Tibial nerve (tissue), 4 donors: Measurements from ENCODE around the gene IL17RD. TPM values are rescaled to one million over a fixed set of nuclear protein-coding genes. Genes with fewer than 3 reads are reported as not detected.

ENCODE experiments used
- DNase-seq, 2 donors: peaks; one replicate each; pipeline ENCODE4 v3.0.0-alpha.2; 2019; ENCODE audit warnings: low spot score in 2 of 2
- H3K27ac ChIP-seq, 4 donors: fragments of 200-600 bp; sonication (generic) in 3 of 4; one replicate each; pipeline ENCODE4 v1.5.1; 2017 to 2019; ENCODE audit warnings: mild to moderate bottlenecking in 1 of 4
- H3K27me3 ChIP-seq, 2 donors: fragments of 200-600 bp; sonication (generic) in 1 of 2; one replicate each; pipeline versions ENCODE4 v1.5.1 to v1.6.0; 2017 to 2019
- H3K36me3 ChIP-seq, 3 donors: fragments of 200-600 bp; sonication (generic); one replicate each; pipeline ENCODE4 v1.5.1; 2018 to 2019
- H3K4me1 ChIP-seq, 4 donors: fragments of 200-600 bp; sonication (generic) in 3 of 4; one replicate each; pipeline ENCODE4 v1.5.1; 2017 to 2019
- H3K4me3 ChIP-seq, 4 donors: fragments of 200-600 bp; sonication (generic) in 3 of 4; one replicate each; pipeline ENCODE4 v1.5.1; 2017 to 2019; ENCODE audit warnings: mild to moderate bottlenecking in 1 of 4, moderate library complexity in 1 of 4
- H3K9me3 ChIP-seq, 4 donors: fragments of 200-600 bp; sonication (generic) in 3 of 4; one replicate each; pipeline ENCODE4 v1.5.1; 2017 to 2019
- EP300 ChIP-seq, 2 donors: sonication (generic); formaldehyde crosslinking; IDR thresholded peaks; one replicate each; pipeline ENCODE4 v1.6.1; 2017; ENCODE audit warnings: antibody characterized with exemption in 2 of 2, mild to moderate bottlenecking in 1 of 2
- POLR2A ChIP-seq, 2 donors: fragments of 450-650 bp; IDR thresholded peaks; one replicate each; pipeline ENCODE4 v1.6.1; 2017; ENCODE audit warnings: antibody characterized with exemption in 2 of 2, mild to moderate bottlenecking in 2 of 2, moderate library complexity in 2 of 2
- WGBS, 2 donors: methylation state at CpG; one replicate each; pipeline ENCODE4 v1.1.5; 2018; 5-methylcytosine and 5-hydroxymethylcytosine counted together
- total RNA-seq, 4 donors: library from RNA; depleted of rRNA; stranded (reverse); fragments of >200 nt; gene quantifications; one replicate each; pipeline ENCODE4 v1.1.0, GENCODE V29; 2016
- TF ChIP-seq, protein P1 (sequence below), 5 experiments: fragments of 200-600 bp in 3 of 5; fragments of 450-650 bp in 2 of 5; sonication (generic) in 3 of 5; IDR thresholded peaks; one replicate each; pipeline ENCODE4 v1.5.1; 2016 to 2019; ENCODE audit warnings: antibody characterized with exemption in 5 of 5, mild to moderate bottlenecking in 3 of 5, moderate library complexity in 2 of 5

Gene IL17RD
- total RNA-seq, 4 donors from 2014 or later: 9.8 to 13.8 (median 10.1) TPM

DNA sequence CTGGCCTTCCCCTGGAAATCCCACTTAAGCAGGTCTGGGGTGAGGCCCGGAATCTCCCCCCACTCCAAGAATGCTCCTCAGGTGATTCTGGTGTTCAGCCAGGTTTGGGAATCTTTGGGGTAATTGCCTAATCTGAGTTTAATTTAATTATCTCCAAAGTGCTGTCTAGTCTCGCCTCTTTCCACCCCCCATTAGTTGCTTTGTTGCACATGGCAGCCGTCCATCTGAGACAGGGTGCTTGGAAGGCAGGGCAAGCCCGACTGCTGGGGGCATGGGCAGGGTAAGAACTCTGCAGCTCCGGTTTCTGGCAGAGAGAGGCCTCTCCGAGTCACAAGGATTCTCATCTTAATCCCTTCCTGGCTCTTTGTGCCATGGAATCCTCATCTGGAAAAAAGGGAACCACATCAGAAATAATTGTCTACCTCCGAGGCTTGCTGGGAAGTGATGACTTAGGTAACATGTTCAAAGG is 15.0 kb downstream of the IL17RD start:
- H3K9me3 ChIP-seq: no peaks in the 10 kb centered on the region
- H3K27me3 ChIP-seq: no peaks in the 10 kb centered on the region
- peaks cover 0 to 40% (median 13%) of the 10 kb centered on the region in 4 donors for H3K4me1 ChIP-seq
- 46 to 48% methylated on average over 7 of the region's 7 CpGs for WGBS, 2 donors
- no peak overlapping the region for H3K4me3 ChIP-seq
- H3K36me3 ChIP-seq: no peaks in the 10 kb centered on the region
- H3K27ac ChIP-seq: peak overlapping the region in 2 of 4 donors; percentile 35 to 78
- DNase-seq: no peak
- no peak for TF ChIP-seq POLR2A (IDR thresholded peaks at IDR 0.05)
- no peak for TF ChIP-seq EP300 (IDR thresholded peaks at IDR 0.05)
- TF ChIP-seq, protein P1, sequence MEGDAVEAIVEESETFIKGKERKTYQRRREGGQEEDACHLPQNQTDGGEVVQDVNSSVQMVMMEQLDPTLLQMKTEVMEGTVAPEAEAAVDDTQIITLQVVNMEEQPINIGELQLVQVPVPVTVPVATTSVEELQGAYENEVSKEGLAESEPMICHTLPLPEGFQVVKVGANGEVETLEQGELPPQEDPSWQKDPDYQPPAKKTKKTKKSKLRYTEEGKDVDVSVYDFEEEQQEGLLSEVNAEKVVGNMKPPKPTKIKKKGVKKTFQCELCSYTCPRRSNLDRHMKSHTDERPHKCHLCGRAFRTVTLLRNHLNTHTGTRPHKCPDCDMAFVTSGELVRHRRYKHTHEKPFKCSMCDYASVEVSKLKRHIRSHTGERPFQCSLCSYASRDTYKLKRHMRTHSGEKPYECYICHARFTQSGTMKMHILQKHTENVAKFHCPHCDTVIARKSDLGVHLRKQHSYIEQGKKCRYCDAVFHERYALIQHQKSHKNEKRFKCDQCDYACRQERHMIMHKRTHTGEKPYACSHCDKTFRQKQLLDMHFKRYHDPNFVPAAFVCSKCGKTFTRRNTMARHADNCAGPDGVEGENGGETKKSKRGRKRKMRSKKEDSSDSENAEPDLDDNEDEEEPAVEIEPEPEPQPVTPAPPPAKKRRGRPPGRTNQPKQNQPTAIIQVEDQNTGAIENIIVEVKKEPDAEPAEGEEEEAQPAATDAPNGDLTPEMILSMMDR (IDR thresholded peaks at IDR 0.05): no peak

GRCh38 chr3:57147071-57147470 is 18.1 kb downstream of the IL17RD start:
- Histone ChIP-seq H3K4me1 (peaks cover 0 to 25% (median 9%) of the 10 kb centered on the region in 4 donors), H3K27me3 (no peaks in the 10 kb centered on the region), H3K9me3 (no peaks in the 10 kb centered on the region), H3K4me3 (no peak overlapping the region), H3K36me3 (no peaks in the 10 kb centered on the region), H3K27ac (no peak overlapping the region)
- TF ChIP-seq EP300 (IDR thresholded peaks at IDR 0.05): no peak
- no peak for TF ChIP-seq POLR2A (IDR thresholded peaks at IDR 0.05)
- TF ChIP-seq, protein P1 (IDR thresholded peaks at IDR 0.05): no peak
- WGBS, 2 donors: 84% methylated on average over 2 of the region's 2 CpGs
- DNase-seq: no peak

- peaks cover 0 to 18% (median 1%) of the 10 kb centered on the region in 4 donors for H3K4me1 ChIP-seq
- 88 to 97% methylated on average over 13 of the region's 13 CpGs for WGBS, 2 donors
- no peak for TF ChIP-seq EP300 (IDR thresholded peaks at IDR 0.05)
- TF ChIP-seq, protein P1 (IDR thresholded peaks at IDR 0.05): no peak
- no peak for TF ChIP-seq POLR2A (IDR thresholded peaks at IDR 0.05)
- no peaks in the 10 kb centered on the region for H3K36me3 ChIP-seq
- no peak overlapping the region for H3K4me3 ChIP-seq
- DNase-seq: no peak
- H3K9me3 ChIP-seq: no peaks in the 10 kb centered on the region
- H3K27me3 ChIP-seq: no peaks in the 10 kb centered on the region
- no peak overlapping the region for H3K27ac ChIP-seq
These were observed 19.3 kb downstream of the IL17RD start for GRCh38 chr3:57145852-57146251.

DNA sequence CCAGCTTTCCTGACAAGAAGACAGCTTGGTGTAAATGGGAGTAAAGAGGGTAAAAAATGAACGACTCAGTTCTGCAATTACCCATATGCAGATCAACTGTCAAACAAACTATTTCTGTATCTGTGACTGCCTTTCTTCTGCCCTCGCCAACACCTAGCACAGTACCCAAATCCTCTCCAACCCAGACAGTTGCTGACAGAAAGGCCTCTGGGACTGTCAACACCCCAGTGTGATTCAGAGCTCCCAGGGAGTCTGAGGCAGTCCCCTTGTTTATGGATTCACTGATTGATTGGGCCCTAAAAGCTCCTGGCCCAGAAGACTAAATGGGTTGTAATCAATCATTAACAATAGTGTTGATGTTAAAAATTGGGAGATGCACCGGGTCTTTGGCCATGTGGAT is 20.2 kb downstream of the IL17RD start:
- Histone ChIP-seq H3K27me3 (no peaks in the 10 kb centered on the region), H3K4me3 (no peak overlapping the region), H3K9me3 (no peaks in the 10 kb centered on the region), H3K27ac (no peak overlapping the region), H3K36me3 (no peaks in the 10 kb centered on the region), H3K4me1 (peaks cover 0 to 9% (median 0%) of the 10 kb centered on the region in 4 donors)
- no peak for DNase-seq
- TF ChIP-seq EP300 (IDR thresholded peaks at IDR 0.05) (no peak), POLR2A (IDR thresholded peaks at IDR 0.05) (no peak)
- WGBS, 2 donors: 72 to 78% methylated on average over 3 of the region's 3 CpGs

DNA sequence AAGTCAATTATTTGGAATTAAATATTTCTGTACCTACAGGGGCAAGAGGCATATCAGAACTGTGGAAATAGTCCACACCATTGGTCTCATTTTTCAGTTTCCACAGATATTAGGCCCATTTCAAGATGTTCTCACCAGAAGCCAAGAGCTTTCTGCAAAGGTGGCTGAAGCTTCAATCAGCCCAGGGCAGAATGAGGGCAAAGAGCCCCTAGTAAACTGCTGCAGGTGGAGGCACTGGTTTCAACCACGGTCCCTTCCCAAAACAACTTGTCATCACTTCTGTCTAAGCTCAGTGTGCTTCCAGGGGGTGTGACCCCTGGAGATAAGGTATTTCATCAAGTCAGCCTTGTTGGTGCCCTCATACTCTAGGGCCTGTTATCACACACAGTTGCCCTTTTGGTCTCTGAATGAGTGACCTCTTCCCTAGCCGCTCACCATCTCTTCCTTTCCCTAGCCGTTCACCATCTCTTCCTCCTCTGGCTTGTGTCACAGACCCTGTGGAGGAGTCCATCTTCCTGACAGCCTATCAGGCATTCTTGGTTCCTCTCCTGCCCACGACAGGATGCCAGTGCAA is 21.2 kb downstream of the IL17RD start:
- Histone ChIP-seq H3K36me3 (no peaks in the 10 kb centered on the region), H3K4me1 (peaks cover 0 to 9% (median 0%) of the 10 kb centered on the region in 4 donors), H3K4me3 (no peak overlapping the region), H3K27me3 (no peaks in the 10 kb centered on the region), H3K9me3 (no peaks in the 10 kb centered on the region), H3K27ac (no peak overlapping the region)
- DNase-seq: no peak
- 78 to 79% methylated on average over 4 of the region's 4 CpGs for WGBS, 2 donors
- no peak for TF ChIP-seq POLR2A (IDR thresholded peaks at IDR 0.05)
- TF ChIP-seq, protein P1 (IDR thresholded peaks at IDR 0.05): no peak
